ENCODE data around the gene CD96. TPM values are rescaled to one million over a fixed set of nuclear protein-coding genes. Genes with fewer than 3 reads are reported as not detected.

The CD96 gene
- total and polyA plus RNA-seq, 7 donors, result under 0.01 to 8.2 (median 1.2) TPM; not detected in 1

GRCh38 chr3:111635403-111635802 is 93.4 kb downstream of the CD96 start:
- Histone ChIP-seq H3K4me1 (no peaks in the 10 kb centered on the region), H3K27ac (no peak overlapping the region), H3K4me3 (no peak overlapping the region), H3K27me3 (no peaks in the 10 kb centered on the region), H3K36me3 (no peaks in the 10 kb centered on the region), H3K9me3 (no peaks in the 10 kb centered on the region)
- DNase-seq, result no peak
- intact Hi-C loops (cut with DNase I), result no loop called here
- 75 to 85% methylated on average over 2 of the region's 2 CpGs for WGBS, 2 donors
- TF ChIP-seq CTCF (IDR thresholded peaks at IDR 0.05) (no peak), EP300 (IDR thresholded peaks at IDR 0.05) (no peak), POLR2A (IDR thresholded peaks at IDR 0.05) (no peak), POLR2AphosphoS5 (IDR thresholded peaks at IDR 0.05) (no peak)

- intact Hi-C loops (cut with DNase I), result no loop called here
- H3K4me3 ChIP-seq, result no peak overlapping the region
- H3K27me3 ChIP-seq, result no peaks in the 10 kb centered on the region
- no peak overlapping the region for H3K27ac ChIP-seq
- TF ChIP-seq CTCF (IDR thresholded peaks at IDR 0.05), result no peak
- TF ChIP-seq POLR2A (IDR thresholded peaks at IDR 0.05), result no peak
- no peaks in the 10 kb centered on the region for H3K4me1 ChIP-seq
- H3K9me3 ChIP-seq, result no peaks in the 10 kb centered on the region
- no peaks in the 10 kb centered on the region for H3K36me3 ChIP-seq
- 78 to 87% methylated on average over 4 of the region's 4 CpGs for WGBS, 2 donors
- no peak for DNase-seq
Measured at GRCh38 chr3:111636366-111636885, 94.4 kb downstream of the CD96 start.

- DNase-seq, result no peak
- no peaks in the 10 kb centered on the region for H3K9me3 ChIP-seq
- TF ChIP-seq POLR2AphosphoS5 (IDR thresholded peaks at IDR 0.05), result no peak
- TF ChIP-seq EP300 (IDR thresholded peaks at IDR 0.05), result no peak
- no peak for TF ChIP-seq CTCF (IDR thresholded peaks at IDR 0.05)
- no peak for TF ChIP-seq POLR2A (IDR thresholded peaks at IDR 0.05)
- no peaks in the 10 kb centered on the region for H3K27me3 ChIP-seq
- intact Hi-C loops (cut with DNase I), result no loop called here
- no peak overlapping the region for H3K4me3 ChIP-seq
- no peak overlapping the region for H3K27ac ChIP-seq
- no peaks in the 10 kb centered on the region for H3K4me1 ChIP-seq
- WGBS, 2 donors, result 92 to 94% methylated on average over 4 of the region's 4 CpGs
- H3K36me3 ChIP-seq, result no peaks in the 10 kb centered on the region
Measured at GRCh38 chr3:111639316-111639715, 97.3 kb downstream of the CD96 start.

GRCh38 chr3:111648991-111649579 is 107.1 kb downstream of the CD96 start:
- intact Hi-C loops (cut with DNase I), result no loop called here
- H3K27ac ChIP-seq, result no peak overlapping the region
- no peaks in the 10 kb centered on the region for H3K36me3 ChIP-seq
- H3K27me3 ChIP-seq, result no peaks in the 10 kb centered on the region
- H3K4me3 ChIP-seq, result no peak overlapping the region
- no peak for DNase-seq
- 67 to 74% methylated on average over 3 of the region's 3 CpGs for WGBS, 2 donors
- no peaks in the 10 kb centered on the region for H3K4me1 ChIP-seq
- H3K9me3 ChIP-seq, result no peaks in the 10 kb centered on the region
- TF ChIP-seq POLR2AphosphoS5 (IDR thresholded peaks at IDR 0.05) (no peak), EP300 (IDR thresholded peaks at IDR 0.05) (no peak), POLR2A (IDR thresholded peaks at IDR 0.05) (no peak), CTCF (IDR thresholded peaks at IDR 0.05) (no peak)
